Natural killer cell (primary cell): ENCODE data around the gene FBRS. TPM values are rescaled to one million over a fixed set of nuclear protein-coding genes. Genes with fewer than 3 reads are reported as not detected.

Source experiments
- ATAC-seq, 3 donors: fragments of 150-1000 bp in 2 of 3; fragments of 200-7000 bp in 1 of 3; cut with Tn5 transposase; 1 replicate in 1 of 3; 2 replicates in 2 of 3; pipeline ENCODE4 v1.10.0; 2021; ENCODE audit warnings: mild to moderate bottlenecking in 2 of 3, moderate library complexity in 2 of 3
- DNase-seq, 2 donors: peaks; one replicate each; pipeline versions ENCODE4 v3.0.0 to v3.0.0-alpha.2; 2013 to 2021; ENCODE audit warnings: mixed read lengths in 1 of 2
- H3K27ac ChIP-seq: one replicate; pipeline ENCODE4 v1.5.1; 2013; ENCODE audit warnings: mild to moderate bottlenecking, low read length
- H3K27me3 ChIP-seq: one replicate; pipeline ENCODE4 v1.6.1; 2013; ENCODE audit warnings: low read length; ENCODE audit not compliant: control insufficient read depth, insufficient read depth
- H3K36me3 ChIP-seq: one replicate; pipeline ENCODE4 v1.6.1; 2013; ENCODE audit warnings: low read length; ENCODE audit not compliant: control insufficient read depth, insufficient read depth
- H3K4me1 ChIP-seq: one replicate; pipeline ENCODE4 v1.6.1; 2013; ENCODE audit warnings: low read length; ENCODE audit not compliant: control insufficient read depth, insufficient read depth
- H3K4me3 ChIP-seq: one replicate; pipeline ENCODE4 v1.5.1; 2013; ENCODE audit warnings: low read length
- H3K9me3 ChIP-seq: one replicate; pipeline ENCODE4 v1.6.1; 2013; ENCODE audit warnings: low read length; ENCODE audit not compliant: control insufficient read depth, insufficient read depth
- H3K27ac Mint-ChIP-seq, 2 donors: one replicate each; pipeline ENCODE4 v1.8.0; 2022; ENCODE audit warnings: mild to moderate bottlenecking in 2 of 2, mixed read lengths in 2 of 2, moderate library complexity in 1 of 2
- H3K27me3 Mint-ChIP-seq, 2 donors: one replicate each; pipeline ENCODE4 v1.8.0; 2022; ENCODE audit warnings: low read depth in 2 of 2, mixed read lengths in 2 of 2
- H3K36me3 Mint-ChIP-seq: one replicate; pipeline ENCODE4 v1.8.0; 2022; ENCODE audit warnings: mixed read lengths
- H3K4me1 Mint-ChIP-seq, 2 donors: one replicate each; pipeline ENCODE4 v1.8.0; 2022; ENCODE audit warnings: mixed read lengths in 2 of 2
- H3K4me3 Mint-ChIP-seq: one replicate; pipeline ENCODE4 v1.8.0; 2022; ENCODE audit warnings: mild to moderate bottlenecking, moderate library complexity, mixed read lengths
- H3K9me3 Mint-ChIP-seq, 2 donors: one replicate each; pipeline ENCODE4 v1.8.0; 2022; ENCODE audit warnings: mixed read lengths in 2 of 2
- WGBS: methylation state at CpG from one replicate; pipeline ENCODE4 v1.1.7; 2013; ENCODE audit warnings: missing lambda C conversion rate; ENCODE audit not compliant: insufficient coverage; 5-methylcytosine and 5-hydroxymethylcytosine counted together
- intact Hi-C: fragments of 100-400 bp; cut with micrococcal nuclease; formaldehyde crosslinking; loops from one replicate; pipeline ENCODE4 v1.14.2; 2022
- total RNA-seq, 4 donors: library from RNA; stranded (reverse); fragments of 120-200 nt in 1 of 4; gene quantifications; one replicate each; pipeline versions ENCODE4 v1.2.3 to v1.2.4, GENCODE V29; 2013 to 2022
- TF ChIP-seq, protein P1 (sequence below): fragments of 200-600 bp; IDR thresholded peaks from one replicate; pipeline ENCODE4 v1.8.0; 2022; ENCODE audit warnings: antibody characterized with exemption

Gene FBRS
- total RNA-seq, 3 donors from 2014 or later (not counting 1 experiment from before 2014, with no cell fraction given): 158 to 182 (median 172) TPM

DNA sequence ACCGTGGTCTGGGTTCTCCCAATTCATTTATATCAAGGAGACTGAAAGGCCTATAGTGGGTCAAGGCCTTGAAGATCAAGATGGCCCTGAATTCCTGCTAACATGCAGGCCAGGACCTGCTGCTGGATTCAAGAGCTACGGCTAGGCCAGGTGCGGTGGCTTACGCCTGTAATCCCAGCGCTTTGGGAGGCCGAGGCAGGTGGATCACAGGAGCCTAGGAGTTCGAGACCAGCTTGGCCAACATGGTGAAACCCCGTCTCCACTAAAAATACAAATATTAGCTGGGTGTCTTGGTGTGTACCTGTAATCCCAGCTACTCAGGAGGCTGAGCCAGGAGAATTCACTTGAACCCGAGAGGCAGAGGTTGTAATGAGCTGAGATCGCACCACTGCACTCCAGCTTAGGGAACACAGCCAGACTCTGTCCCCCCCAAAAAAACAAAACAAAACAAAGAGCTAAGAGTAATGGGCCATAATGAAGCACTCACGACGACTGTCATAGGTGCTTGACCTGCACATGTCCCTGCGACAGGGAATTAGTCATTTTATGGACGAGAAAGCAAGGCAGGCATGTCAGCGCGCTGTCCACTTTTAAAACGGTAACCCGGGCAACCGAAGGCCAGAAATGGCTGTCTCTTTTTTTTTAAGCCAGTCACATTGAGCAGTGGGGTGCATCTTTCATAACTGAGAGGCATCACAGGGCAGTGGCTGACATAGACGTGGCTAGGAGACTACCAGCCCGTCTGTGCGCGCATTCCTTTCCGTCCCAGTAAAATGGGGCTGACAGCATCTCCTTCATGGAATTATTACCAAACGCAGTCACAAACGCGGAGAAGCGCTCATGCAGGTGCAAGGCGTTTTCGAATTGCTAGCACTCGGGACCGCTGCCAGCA lies 1.0 kb upstream of the FBRS start:
- peak overlapping the region; percentile 48 for H3K4me3 ChIP-seq
- H3K36me3 ChIP-seq: peaks cover 60% of the 10 kb centered on the region
- H3K27ac Mint-ChIP-seq: peak overlapping the region; percentile 98 to 99
- no peaks in the 10 kb centered on the region for H3K36me3 Mint-ChIP-seq
- peak overlapping the region; percentile 98 for H3K4me3 Mint-ChIP-seq
- peaks cover 43% of the 10 kb centered on the region for H3K4me1 ChIP-seq
- DNase-seq: no peak
- intact Hi-C loops: loop anchor here (5.0 kb wide), 1 partner anchor 85 kb away; the partner anchor contains the start of gene ZNF688
- ATAC-seq: no peak
- 45% methylated on average over 31 of the region's 32 CpGs for WGBS
- H3K27ac ChIP-seq: peak overlapping the region; percentile 88
- no peaks in the 10 kb centered on the region for H3K9me3 ChIP-seq
- H3K27me3 ChIP-seq: no peaks in the 10 kb centered on the region
- no peaks in the 10 kb centered on the region for H3K9me3 Mint-ChIP-seq
- H3K4me1 Mint-ChIP-seq: peaks cover 38 to 57% of the 10 kb centered on the region in 2 donors
- TF ChIP-seq, protein P1, sequence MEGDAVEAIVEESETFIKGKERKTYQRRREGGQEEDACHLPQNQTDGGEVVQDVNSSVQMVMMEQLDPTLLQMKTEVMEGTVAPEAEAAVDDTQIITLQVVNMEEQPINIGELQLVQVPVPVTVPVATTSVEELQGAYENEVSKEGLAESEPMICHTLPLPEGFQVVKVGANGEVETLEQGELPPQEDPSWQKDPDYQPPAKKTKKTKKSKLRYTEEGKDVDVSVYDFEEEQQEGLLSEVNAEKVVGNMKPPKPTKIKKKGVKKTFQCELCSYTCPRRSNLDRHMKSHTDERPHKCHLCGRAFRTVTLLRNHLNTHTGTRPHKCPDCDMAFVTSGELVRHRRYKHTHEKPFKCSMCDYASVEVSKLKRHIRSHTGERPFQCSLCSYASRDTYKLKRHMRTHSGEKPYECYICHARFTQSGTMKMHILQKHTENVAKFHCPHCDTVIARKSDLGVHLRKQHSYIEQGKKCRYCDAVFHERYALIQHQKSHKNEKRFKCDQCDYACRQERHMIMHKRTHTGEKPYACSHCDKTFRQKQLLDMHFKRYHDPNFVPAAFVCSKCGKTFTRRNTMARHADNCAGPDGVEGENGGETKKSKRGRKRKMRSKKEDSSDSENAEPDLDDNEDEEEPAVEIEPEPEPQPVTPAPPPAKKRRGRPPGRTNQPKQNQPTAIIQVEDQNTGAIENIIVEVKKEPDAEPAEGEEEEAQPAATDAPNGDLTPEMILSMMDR: no peak
- no peaks in the 10 kb centered on the region for H3K27me3 Mint-ChIP-seq

DNA sequence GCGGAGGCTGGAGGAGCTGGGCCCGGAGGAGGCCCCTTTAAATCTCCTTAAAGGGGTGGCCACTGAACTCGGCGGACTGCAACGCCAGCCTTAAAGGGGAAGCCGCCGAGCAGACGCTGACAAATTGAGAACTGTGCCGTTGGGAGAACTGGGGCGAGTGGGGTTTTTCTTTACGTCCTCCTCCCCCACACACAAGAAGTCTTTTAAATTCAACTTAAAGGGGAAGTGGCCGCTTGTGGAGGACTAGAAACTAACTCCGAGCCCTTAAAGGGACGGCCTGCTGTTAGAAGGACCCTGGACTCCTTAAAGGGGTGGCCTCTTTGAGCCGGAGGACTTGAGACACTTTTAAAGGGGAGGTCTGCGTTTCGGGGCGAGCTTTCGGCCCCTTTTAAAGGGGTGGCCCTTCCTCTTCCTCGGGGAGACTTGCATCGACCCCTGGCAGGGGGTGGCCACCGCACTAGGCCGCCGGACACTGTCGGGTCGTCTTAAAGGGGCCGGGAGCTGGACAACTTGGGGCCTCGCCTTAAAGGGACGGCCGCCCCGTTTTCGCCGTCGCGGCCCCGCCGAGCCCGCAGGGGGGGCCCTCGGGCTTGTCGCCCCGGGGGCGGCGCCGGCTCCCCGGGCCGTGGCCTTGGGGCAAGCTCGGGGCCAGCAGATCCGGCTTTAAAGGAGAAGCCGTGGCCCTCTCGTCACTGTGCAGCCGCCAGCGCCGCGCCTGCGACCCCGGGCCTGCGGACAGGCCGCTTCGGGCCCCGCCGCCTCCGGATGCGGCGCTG lies 688 bp downstream of the FBRS start:
- Histone ChIP-seq H3K4me1 (peaks cover 46% of the 10 kb centered on the region), H3K27ac (peak overlapping the region; percentile 99), H3K4me3 (peak overlapping the region; percentile 97), H3K27me3 (no peaks in the 10 kb centered on the region), H3K9me3 (no peaks in the 10 kb centered on the region), H3K36me3 (peaks cover 63% of the 10 kb centered on the region)
- no peaks in the 10 kb centered on the region for H3K9me3 Mint-ChIP-seq
- no peaks in the 10 kb centered on the region for H3K27me3 Mint-ChIP-seq
- under 1% methylated on average over 58 of the region's 64 CpGs for WGBS
- peak overlapping the region; percentile 98 to 99 for H3K27ac Mint-ChIP-seq
- H3K36me3 Mint-ChIP-seq: peaks cover 10% of the 10 kb centered on the region
- TF ChIP-seq, protein P1: peak; percentile 35
- intact Hi-C loops: loop anchor here (1.0 to 5.0 kb wide), 6 partner anchors 9 to 263 kb away; partner anchors contain the start of genes PHKG2, PRR14, ZNF688 and ZNF764
- H3K4me3 Mint-ChIP-seq: peak overlapping the region; percentile 98
- DNase-seq (peak; percentile 71 to 98), ATAC-seq (peak; percentile 60 to 79 (median 63))
- H3K4me1 Mint-ChIP-seq: peaks cover 45 to 60% of the 10 kb centered on the region in 2 donors

DNA sequence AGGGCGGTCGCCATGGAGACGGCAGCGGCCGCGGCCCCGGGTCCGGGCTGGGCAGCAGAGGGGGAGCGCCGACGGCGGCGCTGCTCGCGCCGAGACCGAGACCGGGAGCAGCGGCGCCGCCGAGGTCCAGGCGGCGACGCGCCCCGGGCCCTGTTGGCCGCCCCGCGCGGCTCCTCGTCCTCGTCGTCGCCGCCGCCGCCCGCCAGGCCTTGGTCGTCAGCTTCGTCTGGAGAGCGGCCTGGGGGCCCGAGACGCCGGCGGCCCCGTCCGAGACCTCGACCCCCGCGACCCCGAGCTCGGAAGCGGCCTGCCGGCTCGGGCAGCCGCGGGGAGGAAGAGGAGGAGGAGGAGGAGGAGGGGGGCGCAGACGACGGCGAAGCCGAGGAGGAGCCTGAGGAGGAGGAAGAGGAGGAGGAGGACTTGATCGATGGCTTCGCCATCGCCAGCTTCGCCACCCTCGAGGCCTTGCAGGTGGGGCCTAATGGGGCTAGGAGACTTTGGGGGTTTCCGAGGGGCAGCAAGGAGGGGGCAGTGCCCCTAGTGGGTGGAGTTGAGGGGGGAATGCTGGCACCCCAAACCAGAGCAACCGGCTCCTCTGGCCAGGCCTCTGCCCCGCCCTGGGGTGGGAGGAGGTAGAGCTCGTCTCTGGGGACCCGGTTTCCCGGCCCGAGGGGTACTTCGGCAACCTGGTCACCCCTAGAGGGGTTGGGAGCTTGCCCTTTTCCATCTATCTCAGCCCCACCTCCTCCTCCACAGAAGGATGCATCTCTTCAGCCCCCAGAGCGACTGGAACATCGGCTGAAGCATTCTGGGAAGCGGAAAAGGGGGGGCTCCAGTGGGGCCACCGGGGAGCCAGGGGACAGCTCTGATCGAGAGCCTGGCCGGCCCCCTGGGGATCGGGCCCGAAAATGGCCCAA lies 1.5 kb downstream of the FBRS start:
- H3K9me3 Mint-ChIP-seq: no peaks in the 10 kb centered on the region
- no peaks in the 10 kb centered on the region for H3K27me3 Mint-ChIP-seq
- H3K36me3 Mint-ChIP-seq: peaks cover 10% of the 10 kb centered on the region
- ATAC-seq (no peak), DNase-seq (peak; percentile 45 to 77)
- Histone ChIP-seq H3K27me3 (no peaks in the 10 kb centered on the region), H3K4me3 (peak overlapping the region; percentile 97), H3K4me1 (peaks cover 47% of the 10 kb centered on the region), H3K36me3 (peaks cover 62% of the 10 kb centered on the region), H3K27ac (peak overlapping the region; percentile 99), H3K9me3 (no peaks in the 10 kb centered on the region)
- intact Hi-C loops: loop anchor here (1.0 to 5.0 kb wide), 2 partner anchors 87 to 89 kb away; partner anchors contain the start of genes PHKG2 and ZNF688
- peaks cover 45 to 62% of the 10 kb centered on the region in 2 donors for H3K4me1 Mint-ChIP-seq
- H3K4me3 Mint-ChIP-seq: peak overlapping the region; percentile 88
- TF ChIP-seq, protein P1: no peak
- 1% methylated on average over 81 of the region's 84 CpGs for WGBS
- H3K27ac Mint-ChIP-seq: peak overlapping the region; percentile 85 to 94
